PC-3 (cell line): ENCODE measurements around the gene RBP2. TPM values are rescaled to one million over a fixed set of nuclear protein-coding genes. Genes with fewer than 3 reads are reported as not detected.

ENCODE experiments used
- ATAC-seq: fragments of 200-7000 bp; cut with Tn5 transposase; 2 replicates; pipeline ENCODE4 v1.9.1; 2020; ENCODE audit warnings: mild to moderate bottlenecking, moderate library complexity
- BruUV-seq: library from RNA; stranded (reverse); fragments of 400-500 nt; replicated peaks from 2 replicates; lab custom pipeline; 2021; lab: Mats Ljungman, UMichigan
- CTCF ChIA-PET: fragments of 300-600 bp; sonication (Branson Sonifier 250); formaldehyde crosslinking; loops from one replicate; lab custom pipeline; 2022; ENCODE audit warnings: antibody characterized with exemption; lab: Charles Lee
- POLR2A ChIA-PET: fragments of 300-600 bp; sonication (Branson Sonifier 250); formaldehyde crosslinking; loops from one replicate; lab custom pipeline; 2022; ENCODE audit warnings: antibody characterized with exemption; ENCODE audit not compliant: unreplicated experiment; lab: Charles Lee
- DNase-seq: peaks from one replicate; pipeline ENCODE4 v3.0.0-alpha.2; 2015
- H2AFZ ChIP-seq: fragments of 300-600 bp; sonication (generic); 2 replicates; pipeline ENCODE4 v1.6.0; 2016; ENCODE audit warnings: antibody characterized with exemption, low read length
- H3F3A ChIP-seq: fragments of 300-600 bp; sonication (generic); one replicate; pipeline ENCODE4 v1.6.0; 2017; ENCODE audit warnings: antibody characterized with exemption, low read length, control low read depth, mild to moderate bottlenecking; ENCODE audit not compliant: unreplicated experiment
- H3K27ac ChIP-seq: fragments of 300-600 bp; sonication (generic); 2 replicates; pipeline ENCODE4 v1.5.1; 2016; ENCODE audit warnings: mild to moderate bottlenecking, low read length
- H3K27me3 ChIP-seq: fragments of 300-600 bp; sonication (generic); 2 replicates; pipeline ENCODE4 v1.6.1; 2016; ENCODE audit warnings: low read length, mixed read lengths
- H3K36me3 ChIP-seq: fragments of 300-600 bp; sonication (generic); 2 replicates; pipeline ENCODE4 v1.6.1; 2016; ENCODE audit warnings: low read depth, mixed run types, low read length, mixed read lengths
- H3K4me1 ChIP-seq: fragments of 300-600 bp; sonication (generic); 2 replicates; pipeline ENCODE4 v1.5.1; 2016; ENCODE audit warnings: low read length; ENCODE audit not compliant: insufficient read depth
- H3K4me2 ChIP-seq: fragments of 300-600 bp; sonication (generic); 2 replicates; pipeline ENCODE4 v1.6.0; 2016; ENCODE audit warnings: low read length
- H3K4me3 ChIP-seq: fragments of 300-600 bp; sonication (generic); 2 replicates; pipeline ENCODE4 v1.5.1; 2016; ENCODE audit warnings: mild to moderate bottlenecking, low read length, mixed read lengths
- H3K79me2 ChIP-seq: fragments of 300-600 bp; sonication (generic); 2 replicates; pipeline ENCODE4 v1.6.1; 2017; ENCODE audit warnings: low read length, mixed read lengths
- H3K9ac ChIP-seq: fragments of 300-600 bp; sonication (generic); 2 replicates; pipeline ENCODE4 v1.6.0; 2016; ENCODE audit warnings: mild to moderate bottlenecking, low read length
- H3K9me2 ChIP-seq: fragments of 300-600 bp; sonication (generic); replicated peaks from 2 replicates; pipeline ENCODE4 v1.6.1; 2016; ENCODE audit warnings: mixed run types, low read length, mixed read lengths
- H3K9me3 ChIP-seq: fragments of 300-600 bp; sonication (generic); 2 replicates; pipeline ENCODE4 v1.6.1; 2016; ENCODE audit warnings: low read length, mixed read lengths
- H4K20me1 ChIP-seq: fragments of 300-600 bp; sonication (generic); 2 replicates; pipeline ENCODE4 v1.6.1; 2016; ENCODE audit warnings: low read length, mixed read lengths
- EZH2 ChIP-seq: fragments of 300-600 bp; sonication (generic); IDR thresholded peaks from one replicate; pipeline ENCODE4 v1.6.1; 2017; ENCODE audit warnings: antibody characterized with exemption, mild to moderate bottlenecking, low read length; ENCODE audit not compliant: unreplicated experiment
- EZH2phosphoT487 ChIP-seq: fragments of 300-600 bp; sonication (generic); IDR thresholded peaks from 2 replicates; pipeline ENCODE4 v1.6.1; 2018; ENCODE audit warnings: mild to moderate bottlenecking, antibody characterized with exemption, low read length, borderline replicate concordance
- intact Hi-C: fragments of 100-400 bp; cut with micrococcal nuclease; formaldehyde crosslinking; loops from 2 replicates; pipeline ENCODE4 v1.9.0; 2023
- total RNA-seq: library from RNA; depleted of rRNA; stranded (reverse); fragments of >200 nt; gene quantifications from 2 replicates; pipeline ENCODE4 v1.2.3, GENCODE V29; 2014
- TF ChIP-seq, protein P1 (sequence below): fragments of 300-600 bp; sonication (generic); conservative IDR thresholded peaks from 2 replicates; pipeline ENCODE4 v1.5.1; 2017; ENCODE audit warnings: antibody characterized with exemption, low read depth, mild to moderate bottlenecking, low read length

Gene RBP2
- total RNA-seq, 1 experiment from 2014 or later: not detected

DNA sequence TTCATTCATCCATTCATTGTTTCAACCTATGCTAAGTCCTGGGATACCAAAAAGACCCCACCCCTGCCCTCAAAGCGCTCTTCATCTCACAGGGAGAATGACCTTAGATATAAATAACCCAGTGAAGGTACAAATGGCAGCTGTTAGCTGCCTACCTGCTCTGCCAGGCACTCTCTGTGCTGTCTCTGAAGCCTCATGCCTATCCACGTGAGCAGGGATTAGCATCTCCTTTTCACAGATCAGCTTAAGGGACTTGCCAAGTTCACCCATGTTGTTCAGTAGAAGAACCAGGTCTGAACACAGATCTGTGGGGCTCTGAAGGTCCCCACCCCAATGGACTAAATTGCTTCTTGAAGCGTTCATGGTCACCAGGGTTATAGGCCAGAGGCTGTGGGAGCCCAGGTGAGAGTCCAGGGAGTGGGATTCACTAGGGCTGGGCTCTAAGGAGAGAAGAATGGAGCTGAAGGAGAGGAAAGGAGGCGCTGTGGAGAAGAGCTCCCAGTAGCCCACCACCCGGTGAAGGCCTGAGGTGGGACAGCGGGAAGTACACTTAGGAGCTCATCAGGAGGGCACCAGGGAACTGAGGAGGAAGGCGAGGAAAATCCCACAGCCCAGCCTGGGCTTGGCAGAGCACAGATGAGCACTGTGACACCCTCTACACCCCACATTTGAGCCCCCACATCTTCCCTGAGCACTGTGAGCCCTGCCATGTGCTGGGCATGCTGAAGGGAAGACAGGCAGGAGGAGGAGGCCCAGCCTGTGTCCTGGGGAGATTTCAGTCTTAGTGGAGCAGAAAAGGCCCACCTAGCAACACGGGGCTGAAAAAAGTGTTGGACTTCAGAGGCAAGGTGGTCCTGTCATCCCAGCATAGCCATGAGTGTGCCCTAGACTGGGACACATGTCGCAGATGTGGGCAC lies 42.9 kb upstream of the RBP2 start:
- Histone ChIP-seq H3K4me1 (no peaks in the 10 kb centered on the region), H3K9me2 (no peaks in the 10 kb centered on the region), H2AFZ (no peak overlapping the region), H3K9ac (no peak overlapping the region), H4K20me1 (no peaks in the 10 kb centered on the region), H3K27me3 (no peaks in the 10 kb centered on the region), H3K27ac (no peak overlapping the region), H3F3A (no peaks in the 10 kb centered on the region), H3K79me2 (no peaks in the 10 kb centered on the region), H3K9me3 (no peaks in the 10 kb centered on the region), H3K36me3 (no peaks in the 10 kb centered on the region), H3K4me2 (no peak overlapping the region), H3K4me3 (no peak overlapping the region)
- no TSS peak for BruUV-seq
- ChIA-PET POLR2A (no interaction called here), CTCF (interaction anchor here (1.3 kb wide), 1 partner anchor 15 kb away, joined by 3 read pairs; no protein-coding TSS in a partner anchor)
- TF ChIP-seq EZH2phosphoT487 (no peak), EZH2 (no peak)
- TF ChIP-seq, protein P1, sequence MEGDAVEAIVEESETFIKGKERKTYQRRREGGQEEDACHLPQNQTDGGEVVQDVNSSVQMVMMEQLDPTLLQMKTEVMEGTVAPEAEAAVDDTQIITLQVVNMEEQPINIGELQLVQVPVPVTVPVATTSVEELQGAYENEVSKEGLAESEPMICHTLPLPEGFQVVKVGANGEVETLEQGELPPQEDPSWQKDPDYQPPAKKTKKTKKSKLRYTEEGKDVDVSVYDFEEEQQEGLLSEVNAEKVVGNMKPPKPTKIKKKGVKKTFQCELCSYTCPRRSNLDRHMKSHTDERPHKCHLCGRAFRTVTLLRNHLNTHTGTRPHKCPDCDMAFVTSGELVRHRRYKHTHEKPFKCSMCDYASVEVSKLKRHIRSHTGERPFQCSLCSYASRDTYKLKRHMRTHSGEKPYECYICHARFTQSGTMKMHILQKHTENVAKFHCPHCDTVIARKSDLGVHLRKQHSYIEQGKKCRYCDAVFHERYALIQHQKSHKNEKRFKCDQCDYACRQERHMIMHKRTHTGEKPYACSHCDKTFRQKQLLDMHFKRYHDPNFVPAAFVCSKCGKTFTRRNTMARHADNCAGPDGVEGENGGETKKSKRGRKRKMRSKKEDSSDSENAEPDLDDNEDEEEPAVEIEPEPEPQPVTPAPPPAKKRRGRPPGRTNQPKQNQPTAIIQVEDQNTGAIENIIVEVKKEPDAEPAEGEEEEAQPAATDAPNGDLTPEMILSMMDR: no peak
- ATAC-seq (no peak), DNase-seq (no peak)
- intact Hi-C loops: no loop called here

DNA sequence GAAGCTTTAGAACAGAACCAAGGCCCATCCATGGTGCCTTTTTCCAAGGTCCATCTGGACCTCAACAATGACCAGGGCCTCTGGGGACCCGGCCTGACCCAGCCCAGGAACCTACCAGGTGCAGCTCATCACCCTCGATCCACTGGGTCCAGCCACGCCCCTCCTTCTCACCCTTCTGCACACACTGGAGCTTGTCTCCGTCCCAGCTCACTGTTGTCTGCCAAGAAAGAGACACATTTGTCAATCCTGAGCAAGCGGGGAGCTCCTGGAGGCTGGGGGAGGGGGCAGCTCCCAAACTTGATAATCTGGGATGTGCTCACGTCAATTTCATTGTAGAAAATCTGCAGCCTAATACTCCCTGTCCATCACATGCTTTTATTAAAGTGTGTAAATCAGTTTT lies 42.0 kb upstream of the RBP2 start:
- Histone ChIP-seq H3K4me3 (no peak overlapping the region), H3K27ac (no peak overlapping the region), H3K9ac (no peak overlapping the region), H4K20me1 (no peaks in the 10 kb centered on the region), H3K9me3 (no peaks in the 10 kb centered on the region), H3K4me2 (no peak overlapping the region), H3K9me2 (no peaks in the 10 kb centered on the region), H3K4me1 (no peaks in the 10 kb centered on the region), H3K79me2 (no peaks in the 10 kb centered on the region), H3F3A (no peaks in the 10 kb centered on the region), H3K27me3 (no peaks in the 10 kb centered on the region), H2AFZ (no peak overlapping the region), H3K36me3 (no peaks in the 10 kb centered on the region)
- POLR2A ChIA-PET: no interaction called here
- CTCF ChIA-PET: no interaction called here
- TF ChIP-seq EZH2: no peak
- TF ChIP-seq EZH2phosphoT487: no peak
- TF ChIP-seq, protein P1: no peak
- DNase-seq (no peak), ATAC-seq (no peak)
- BruUV-seq: no TSS peak
- intact Hi-C loops: no loop called here

DNA sequence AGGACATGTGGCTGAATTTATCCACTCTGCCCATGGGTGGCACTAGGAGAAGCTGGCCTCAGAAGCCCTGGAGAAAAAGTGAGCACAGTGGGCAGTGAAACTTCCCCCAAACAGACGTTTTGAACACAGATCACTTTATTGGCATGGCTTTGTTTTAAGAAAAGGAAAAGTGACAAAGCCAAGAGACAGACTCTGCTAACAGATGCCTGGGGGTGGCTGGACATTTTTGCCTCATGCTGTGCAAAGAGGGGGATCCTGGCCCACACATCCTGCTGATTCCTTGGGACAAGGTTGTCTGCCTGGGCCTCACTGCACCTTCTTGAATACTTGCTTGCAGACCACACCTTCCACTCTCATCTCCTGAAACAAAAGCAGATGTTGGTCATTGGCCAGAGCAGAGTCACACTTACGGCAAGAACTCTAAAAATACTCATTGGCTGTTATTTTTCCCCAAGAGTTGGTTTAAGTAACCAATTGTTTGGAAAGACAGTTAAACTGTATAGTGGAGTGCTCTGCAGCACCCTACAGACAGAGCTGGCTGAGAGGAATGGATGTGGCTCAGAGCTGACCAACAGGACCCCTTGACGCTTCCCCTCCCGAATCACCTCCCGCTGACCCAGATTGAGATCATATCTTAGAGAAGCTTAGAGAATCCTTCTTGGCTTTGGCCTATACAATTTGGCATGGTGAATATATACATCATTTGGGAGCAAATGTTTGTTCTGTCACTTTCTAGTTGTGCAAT lies 41.2 kb upstream of the RBP2 start:
- ChIA-PET POLR2A (no interaction called here), CTCF (no interaction called here)
- intact Hi-C loops: no loop called here
- Histone ChIP-seq H3K9me2 (no peaks in the 10 kb centered on the region), H2AFZ (no peak overlapping the region), H3K27me3 (peaks cover 3% of the 10 kb centered on the region; the same call in 1 of the 2 replicates), H3K36me3 (no peaks in the 10 kb centered on the region), H3K9ac (no peak overlapping the region), H3K4me1 (no peaks in the 10 kb centered on the region), H4K20me1 (no peaks in the 10 kb centered on the region), H3K79me2 (no peaks in the 10 kb centered on the region), H3K9me3 (no peaks in the 10 kb centered on the region), H3F3A (no peaks in the 10 kb centered on the region), H3K27ac (no peak overlapping the region), H3K4me3 (no peak overlapping the region), H3K4me2 (no peak overlapping the region)
- TF ChIP-seq, protein P1: no peak
- TF ChIP-seq EZH2phosphoT487: no peak
- no peak for TF ChIP-seq EZH2
- no TSS peak for BruUV-seq
- ATAC-seq (no peak), DNase-seq (no peak)
